Right lobe of liver (tissue), 6 donors: ENCODE results near the gene CD207. TPM values are rescaled to one million over a fixed set of nuclear protein-coding genes. Genes with fewer than 3 reads are reported as not detected.

Experiments used
- ATAC-seq, 4 donors: fragments of 200-7000 bp; cut with Tn5 transposase; one replicate each; pipeline ENCODE4 v1.9.1; 2020; ENCODE audit warnings: mild to moderate bottlenecking in 4 of 4, moderate library complexity in 4 of 4
- DNase-seq, 3 donors: peaks; one replicate each; pipeline ENCODE4 v3.0.0-alpha.2; 2020
- H3K27ac ChIP-seq, 3 donors: fragments of 200-600 bp; one replicate each; pipeline ENCODE4 v1.8.0; 2022
- H3K27me3 ChIP-seq, 2 donors: fragments of 200-600 bp; one replicate each; pipeline ENCODE4 v1.8.0; 2022
- H3K36me3 ChIP-seq, 4 donors: fragments of 200-600 bp; sonication (generic) in 1 of 4; one replicate each; pipeline versions ENCODE4 v1.5.1 to v1.8.0; 2017 to 2022; ENCODE audit warnings: control low read depth in 1 of 4
- H3K4me1 ChIP-seq, 4 donors: fragments of 200-600 bp; sonication (generic) in 1 of 4; one replicate each; pipeline versions ENCODE4 v1.5.1 to v1.8.0; 2017 to 2022; ENCODE audit warnings: control low read depth in 1 of 4
- H3K4me3 ChIP-seq, 3 donors: fragments of 200-600 bp; one replicate each; pipeline ENCODE4 v1.8.0; 2022
- H3K9me3 ChIP-seq, 4 donors: fragments of 200-600 bp; sonication (generic) in 1 of 4; one replicate each; pipeline versions ENCODE4 v1.5.1 to v1.8.0; 2017 to 2022; ENCODE audit warnings: control low read depth in 1 of 4
- POLR2A ChIP-seq: fragments of 450-650 bp; IDR thresholded peaks from one replicate; pipeline ENCODE4 v1.6.1; 2017; ENCODE audit warnings: antibody characterized with exemption, mild to moderate bottlenecking
- WGBS: methylation state at CpG from one replicate; pipeline ENCODE4 v1.1.6; 2018; ENCODE audit warnings: low coverage, low lambda C conversion rate; ENCODE audit not compliant: insufficient coverage; ENCODE audit errors: missing lambda C conversion rate; 5-methylcytosine and 5-hydroxymethylcytosine counted together
- intact Hi-C, 2 donors: fragments of 100-400 bp; cut with DNase I; formaldehyde crosslinking; loops; one replicate each; pipeline versions ENCODE4 v1.11.2 to v1.14.1; 2022
- total RNA-seq, 6 experiments: library from RNA; depleted of rRNA in 2 of 6; stranded (reverse); fragments of >200 nt in 2 of 6; fragmentation: NEBNext Ultra II Directional in 3 of 6; extraction: Animal tissue kit (Norgen Biotek cat#: 25700) in 3 of 6; gene quantifications; one replicate each; pipeline versions ENCODE4 v1.1.0 to v1.2.4, GENCODE V29; 2016 to 2023
- TF ChIP-seq, protein P1 (sequence below), 4 donors: fragments of 200-600 bp in 3 of 4; fragments of 450-650 bp in 1 of 4; IDR thresholded peaks; one replicate each; pipeline versions ENCODE4 v1.5.1 to v1.8.0; 2016 to 2022; ENCODE audit warnings: antibody characterized with exemption in 4 of 4, mild to moderate bottlenecking in 2 of 4
- donor health status: DM: no; HTN: yes; CAD: no.
- donor health status: DM: no; HTN: no; CAD: no.
- donor health status: DM: no; HTN: no; CAD: no.
- donor health status: DM: no; HTN: yes; CAD: no.
- donor health status: DM: no; HTN: yes; CAD: no.

The CD207 gene
- total RNA-seq, 6 experiments from 2014 or later: 0.16 TPM; not detected in 5

DNA sequence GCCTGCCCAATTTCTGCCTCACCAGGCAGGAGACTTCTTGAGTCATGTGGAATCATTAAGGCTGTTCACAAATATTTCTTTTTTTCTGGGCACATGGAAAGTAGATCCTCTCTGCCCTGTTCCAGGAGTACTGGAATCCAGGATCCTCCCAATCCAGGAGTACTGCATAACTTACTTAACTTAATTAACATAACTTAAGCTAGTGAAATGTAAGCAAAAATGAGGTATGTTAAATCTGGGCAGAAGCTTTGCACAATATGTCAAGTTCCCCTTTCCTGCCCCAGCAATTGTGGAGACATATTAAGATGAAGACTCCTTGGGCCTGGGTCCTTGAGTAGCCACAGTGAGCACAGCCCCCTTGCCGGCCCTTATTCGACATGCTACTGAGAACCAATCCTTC is 3.2 kb downstream of the CD207 start:
- Histone ChIP-seq H3K27me3 (no peaks in the 10 kb centered on the region), H3K9me3 (no peaks in the 10 kb centered on the region), H3K27ac (no peak overlapping the region), H3K4me3 (no peak overlapping the region), H3K4me1 (no peaks in the 10 kb centered on the region), H3K36me3 (no peaks in the 10 kb centered on the region)
- no peak for DNase-seq
- intact Hi-C loops: no loop called here
- TF ChIP-seq POLR2A: no peak
- TF ChIP-seq, protein P1, sequence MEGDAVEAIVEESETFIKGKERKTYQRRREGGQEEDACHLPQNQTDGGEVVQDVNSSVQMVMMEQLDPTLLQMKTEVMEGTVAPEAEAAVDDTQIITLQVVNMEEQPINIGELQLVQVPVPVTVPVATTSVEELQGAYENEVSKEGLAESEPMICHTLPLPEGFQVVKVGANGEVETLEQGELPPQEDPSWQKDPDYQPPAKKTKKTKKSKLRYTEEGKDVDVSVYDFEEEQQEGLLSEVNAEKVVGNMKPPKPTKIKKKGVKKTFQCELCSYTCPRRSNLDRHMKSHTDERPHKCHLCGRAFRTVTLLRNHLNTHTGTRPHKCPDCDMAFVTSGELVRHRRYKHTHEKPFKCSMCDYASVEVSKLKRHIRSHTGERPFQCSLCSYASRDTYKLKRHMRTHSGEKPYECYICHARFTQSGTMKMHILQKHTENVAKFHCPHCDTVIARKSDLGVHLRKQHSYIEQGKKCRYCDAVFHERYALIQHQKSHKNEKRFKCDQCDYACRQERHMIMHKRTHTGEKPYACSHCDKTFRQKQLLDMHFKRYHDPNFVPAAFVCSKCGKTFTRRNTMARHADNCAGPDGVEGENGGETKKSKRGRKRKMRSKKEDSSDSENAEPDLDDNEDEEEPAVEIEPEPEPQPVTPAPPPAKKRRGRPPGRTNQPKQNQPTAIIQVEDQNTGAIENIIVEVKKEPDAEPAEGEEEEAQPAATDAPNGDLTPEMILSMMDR (IDR thresholded peaks at IDR 0.05): no peak
- ATAC-seq: no peak
- whole genome bisulfite sequencing: 80% methylated on average over 1 of the region's 2 CpGs

DNA sequence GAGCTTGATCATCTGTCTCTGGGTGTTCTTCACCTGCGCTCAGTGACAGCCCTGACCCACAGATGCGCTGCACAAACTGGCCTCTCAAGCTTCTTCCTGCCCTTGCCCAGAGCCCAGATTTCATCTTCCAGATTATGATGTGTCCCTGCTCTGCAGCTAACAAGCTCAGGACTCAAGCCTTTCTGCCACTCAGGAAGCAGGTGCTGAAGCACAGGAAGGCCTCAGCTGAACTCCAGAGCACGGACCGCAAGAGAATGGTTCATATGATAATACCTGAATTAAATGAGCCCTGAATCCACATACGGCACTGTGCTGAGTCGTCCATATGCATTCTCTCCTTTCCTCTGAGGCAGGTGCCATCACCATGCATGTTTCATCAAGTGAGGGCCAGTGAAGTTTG is 3.8 kb downstream of the CD207 start:
- intact Hi-C loops: no loop called here
- H3K4me3 ChIP-seq: no peak overlapping the region
- H3K27ac ChIP-seq: no peak overlapping the region
- H3K27me3 ChIP-seq: no peaks in the 10 kb centered on the region
- ATAC-seq (no peak), DNase-seq (no peak)
- H3K36me3 ChIP-seq: no peaks in the 10 kb centered on the region
- no peaks in the 10 kb centered on the region for H3K9me3 ChIP-seq
- H3K4me1 ChIP-seq: no peaks in the 10 kb centered on the region
- no peak for TF ChIP-seq POLR2A
- TF ChIP-seq, protein P1 (IDR thresholded peaks at IDR 0.05): no peak
- WGBS: 14% methylated on average over 2 of the region's 6 CpGs

DNA sequence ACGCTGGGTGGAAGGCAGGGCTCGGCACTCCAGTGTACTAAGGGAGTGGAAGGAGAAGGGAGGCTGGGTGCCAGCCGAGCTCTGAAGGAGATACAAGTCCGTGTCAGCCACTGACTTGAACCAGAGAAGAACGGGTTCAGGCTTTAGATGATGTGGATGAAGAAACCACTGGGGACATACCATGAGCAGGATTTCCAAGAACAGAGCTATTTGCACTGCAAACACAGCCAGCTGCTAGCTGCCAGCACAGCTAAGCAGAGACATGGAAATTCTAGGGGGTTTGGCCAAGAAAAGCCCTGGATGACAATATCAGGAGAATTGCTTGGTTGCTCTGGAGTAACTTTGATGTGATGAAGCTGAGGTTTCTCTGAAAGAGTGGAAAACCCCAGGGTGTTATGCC is 5.2 kb downstream of the CD207 start:
- DNase-seq (no peak), ATAC-seq (no peak)

DNA sequence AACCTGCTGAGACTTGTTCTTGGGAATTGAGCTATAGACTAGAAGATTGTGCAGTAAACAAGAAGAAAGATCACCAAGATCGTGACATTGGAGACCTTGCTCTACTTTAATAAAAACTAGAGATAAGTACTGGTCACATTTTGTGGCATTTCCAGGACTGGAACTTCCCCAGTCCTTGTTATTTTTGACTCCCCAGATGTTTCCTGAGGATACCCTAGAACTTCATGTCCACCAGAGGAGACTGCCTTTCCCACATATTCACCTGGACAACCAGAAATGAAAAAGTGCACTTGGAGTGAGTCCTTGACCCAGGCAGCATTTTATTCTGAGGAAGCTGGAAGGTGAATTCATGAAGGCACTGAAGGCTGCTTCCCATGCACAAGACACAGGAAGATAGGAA is 5.7 kb downstream of the CD207 start:
- Histone ChIP-seq H3K9me3 (no peaks in the 10 kb centered on the region), H3K36me3 (no peaks in the 10 kb centered on the region)

More for the DNA sequence above, 5.2 kb downstream of the CD207 start:
- intact Hi-C loops: no loop called here
- no peak overlapping the region for H3K4me3 ChIP-seq
- no peaks in the 10 kb centered on the region for H3K4me1 ChIP-seq
- no peaks in the 10 kb centered on the region for H3K27me3 ChIP-seq
- H3K36me3 ChIP-seq: no peaks in the 10 kb centered on the region
- no peaks in the 10 kb centered on the region for H3K9me3 ChIP-seq
- TF ChIP-seq POLR2A: no peak
- TF ChIP-seq, protein P1 (IDR thresholded peaks at IDR 0.05): no peak
- WGBS: 7% methylated on average over 4 of the region's 5 CpGs
- H3K27ac ChIP-seq: no peak overlapping the region

More for the DNA sequence above, 5.7 kb downstream of the CD207 start:
- intact Hi-C loops: no loop called here
- no peaks in the 10 kb centered on the region for H3K27me3 ChIP-seq
- H3K27ac ChIP-seq: no peak overlapping the region
- ATAC-seq: no peak
- H3K4me3 ChIP-seq: no peak overlapping the region
- no peak for DNase-seq
- WGBS: 36% methylated on average over 1 of the region's 1 CpG
- H3K4me1 ChIP-seq: no peaks in the 10 kb centered on the region
- TF ChIP-seq POLR2A: no peak
- TF ChIP-seq, protein P1 (IDR thresholded peaks at IDR 0.05): no peak
